Peyer's patch (tissue), 4 donors: ENCODE data around the gene ZSWIM5.
"Not testable (repeated sequence)": the region's sequence is repeated elsewhere in the genome, so short reads cannot be mapped to it uniquely, and the experiment has no call there.

Experiments
- CTCF ChIP-seq, 6 experiments: fragments of 450-650 bp in 4 of 6; fragments of 200-600 bp in 2 of 6; sonication (generic) in 1 of 6; IDR thresholded peaks; one replicate each; pipeline ENCODE4 v1.5.1; 2017 to 2019; ENCODE audit warnings: antibody characterized with exemption in 6 of 6, mild to moderate bottlenecking in 3 of 6, moderate library complexity in 1 of 6
- POLR2A ChIP-seq, 2 donors: fragments of 450-650 bp; IDR thresholded peaks; one replicate each; pipeline ENCODE4 v1.5.1; 2017; ENCODE audit warnings: antibody characterized with exemption in 2 of 2, mild to moderate bottlenecking in 2 of 2, moderate library complexity in 2 of 2

DNA sequence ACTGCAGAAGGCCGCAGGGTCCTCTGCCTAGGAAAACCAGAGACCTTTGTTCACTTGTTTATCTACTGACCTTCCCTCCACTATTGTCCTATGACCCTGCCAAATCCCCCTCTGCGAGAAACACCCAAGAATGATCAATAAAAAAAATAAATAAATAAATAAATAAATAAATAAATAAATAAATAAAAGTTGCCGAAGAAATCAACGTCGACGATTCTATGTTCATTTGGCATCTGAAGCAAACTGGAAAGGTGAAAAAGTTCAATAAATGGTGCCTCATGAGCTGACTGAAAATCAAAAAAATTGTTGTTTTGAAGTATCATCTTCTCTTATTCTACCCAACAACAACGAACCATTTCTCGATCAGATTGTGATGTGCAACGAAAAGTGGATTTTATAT lies 17.3 kb upstream of the ZSWIM5 start:
- not testable (repeated sequence) for TF ChIP-seq POLR2A, CTCF (IDR thresholded peaks at IDR 0.05)
